Spleen (tissue), 11 donors: ENCODE results near the gene PAFAH1B1. TPM values are rescaled to one million over a fixed set of nuclear protein-coding genes. Genes with fewer than 3 reads are reported as not detected.

Experiments used
- DNase-seq: peaks from one replicate; pipeline ENCODE4 v3.0.0-alpha.2; 2020
- H3K27ac ChIP-seq, 8 donors: fragments of 200-600 bp; sonication (generic) in 7 of 8; 1 replicate in 4 of 8; 2 replicates in 4 of 8; pipeline versions ENCODE4 v1.5.0 to v1.8.0; 2016 to 2021; ENCODE audit warnings: inconsistent platforms in 4 of 8, mild to moderate bottlenecking in 4 of 8, moderate library complexity in 1 of 8
- H3K27me3 ChIP-seq, 7 donors: fragments of 200-600 bp; sonication (generic) in 6 of 7; replicated peaks in 1 of 7; 1 replicate in 4 of 7; 2 replicates in 3 of 7; pipeline versions ENCODE4 v1.5.0 to v1.8.0; 2016 to 2021; ENCODE audit warnings: inconsistent platforms in 3 of 7, mild to moderate bottlenecking in 1 of 7
- H3K36me3 ChIP-seq, 6 donors: fragments of 200-600 bp; sonication (generic) in 5 of 6; 1 replicate in 4 of 6; 2 replicates in 2 of 6; pipeline versions ENCODE4 v1.5.0 to v1.8.0; 2016 to 2021; ENCODE audit warnings: inconsistent platforms in 2 of 6
- H3K4me1 ChIP-seq, 6 donors: fragments of 200-600 bp; sonication (generic) in 5 of 6; 1 replicate in 3 of 6; 2 replicates in 3 of 6; pipeline versions ENCODE4 v1.5.0 to v1.8.0; 2016 to 2021; ENCODE audit warnings: inconsistent platforms in 3 of 6
- H3K4me3 ChIP-seq, 8 donors: fragments of 200-600 bp; sonication (generic) in 7 of 8; 1 replicate in 4 of 8; 2 replicates in 4 of 8; pipeline versions ENCODE4 v1.5.0 to v1.8.0; 2016 to 2021; ENCODE audit warnings: inconsistent platforms in 4 of 8, mild to moderate bottlenecking in 4 of 8, moderate library complexity in 2 of 8
- H3K9me3 ChIP-seq, 8 donors: fragments of 200-600 bp; sonication (generic) in 7 of 8; 1 replicate in 4 of 8; 2 replicates in 4 of 8; pipeline versions ENCODE4 v1.5.0 to v1.8.0; 2016 to 2021; ENCODE audit warnings: inconsistent platforms in 4 of 8
- CTCF ChIP-seq, 11 experiments: fragments of 200-600 bp in 7 of 11; fragments of 450-650 bp in 4 of 11; sonication (generic) in 4 of 11; IDR thresholded peaks in 8 of 11; conservative IDR thresholded peaks in 3 of 11; 1 replicate in 7 of 11; 2 replicates in 4 of 11; pipeline versions ENCODE4 v1.4.0 to v1.8.0; 2016 to 2021; ENCODE audit warnings: antibody characterized with exemption in 11 of 11, inconsistent platforms in 4 of 11, mild to moderate bottlenecking in 1 of 11
- POLR2A ChIP-seq, 3 donors: fragments of 450-650 bp; IDR thresholded peaks; one replicate each; pipeline ENCODE4 v1.5.1; 2017; ENCODE audit warnings: antibody characterized with exemption in 3 of 3, mild to moderate bottlenecking in 1 of 3
- POLR2AphosphoS5 ChIP-seq, 3 donors: sonication (generic); formaldehyde crosslinking; IDR thresholded peaks; one replicate each; pipeline ENCODE4 v1.5.1; 2017; ENCODE audit warnings: antibody characterized with exemption in 3 of 3
- WGBS, 5 donors: extraction: QIAGEN DNeasy Blood & Tissue Kit in 3 of 5; methylation state at CpG; one replicate each; pipeline versions ENCODE4 v1.1.5 to v1.1.7; 2013 to 2018; 5-methylcytosine and 5-hydroxymethylcytosine counted together
- intact Hi-C: fragments of 100-400 bp; cut with DNase I; formaldehyde crosslinking; loops from one replicate; pipeline ENCODE4 v1.15.0; 2023; ENCODE audit warnings: low total_unique reads
- polyA plus RNA-seq, 3 donors: library from polyadenylated mRNA; stranded (reverse); fragments of 200-250 nt; gene quantifications; one replicate each; pipeline ENCODE4 v1.2.1, GENCODE V29; 2013
- total RNA-seq, 7 donors: library from RNA; depleted of rRNA in 3 of 7; stranded (reverse); fragments of >200 nt in 3 of 7; fragmentation: NEBNext Ultra II Directional in 4 of 7; extraction: Animal tissue kit (Norgen Biotek cat#: 25700) in 4 of 7; gene quantifications; one replicate each; pipeline versions ENCODE4 v1.1.0 to v1.2.1, GENCODE V29; 2016 to 2021
- donor health status: healthy with polysubstance abuse.
- donor health status: DM: no; HTN: no; CAD: no; lungs with moderate emphysema.
- donor health status: DM: no; HTN: no; CAD: no.
- donor health status: Bipolar disorder and iron deficiency.
- donor health status: healthy.
- donor health status: DM: no; HTN: no; CAD: no.
- donor health status: DM: yes; HTN: yes; CAD: no.

Gene PAFAH1B1
- total and polyA plus RNA-seq, 10 donors = 20.8 to 175 (median 104) TPM

DNA sequence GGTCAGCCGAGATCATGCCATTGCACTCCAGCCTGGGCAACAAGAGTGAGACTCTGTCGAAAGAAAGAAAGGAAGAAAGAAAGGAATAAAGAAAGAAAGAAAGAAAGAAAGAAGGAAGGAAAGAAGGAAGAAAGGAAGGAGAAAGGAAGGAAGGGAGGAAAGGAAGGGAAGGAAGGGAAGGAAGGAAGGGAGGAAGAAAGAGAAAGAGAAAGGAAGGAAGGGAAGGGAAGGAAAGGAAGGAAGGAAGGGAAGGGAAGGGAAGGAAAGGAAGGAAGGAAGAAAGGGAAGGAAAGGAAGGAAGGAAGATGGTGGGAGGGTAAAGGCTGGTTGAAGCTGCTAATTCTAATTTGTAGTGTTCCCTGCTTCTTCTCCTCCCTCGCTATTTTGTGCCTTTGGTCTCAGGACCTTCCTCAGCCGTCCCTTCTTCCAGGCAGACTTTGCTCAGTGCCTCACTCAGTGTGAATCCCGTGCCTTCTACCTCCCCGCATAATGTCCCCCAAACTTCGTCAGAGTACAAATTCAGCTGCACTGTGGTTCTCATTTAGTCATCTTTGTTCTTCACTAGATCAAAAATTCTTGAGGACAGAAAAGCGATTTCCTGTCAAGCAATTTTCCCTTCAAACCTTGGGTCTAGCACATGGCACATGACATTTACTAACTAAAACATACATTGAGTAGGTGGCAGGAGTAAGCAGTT lies 31.1 kb upstream of the PAFAH1B1 start:
- Histone ChIP-seq H3K4me1 (no peaks in the 10 kb centered on the region), H3K27me3 (no peaks in the 10 kb centered on the region), H3K27ac (no peak overlapping the region), H3K36me3 (no peaks in the 10 kb centered on the region), H3K9me3 (peaks cover 0 to 17% (median 9%) of the 10 kb centered on the region in 8 donors), H3K4me3 (no peak overlapping the region)
- 77 to 84% (median 82%) methylated on average over 8 of the region's 8 CpGs for WGBS, 5 donors
- DNase-seq = no peak
- TF ChIP-seq CTCF (IDR thresholded peaks at IDR 0.05 in 8 of 11, conservative IDR thresholded peaks at IDR 0.05 in 3 of 11) (no peak), POLR2AphosphoS5 (IDR thresholded peaks at IDR 0.05) (no peak), POLR2A (IDR thresholded peaks at IDR 0.05) (no peak)
- intact Hi-C loops = no loop called here

- H3K4me3 ChIP-seq = no peak overlapping the region
- no peak for DNase-seq
- no peak for TF ChIP-seq POLR2AphosphoS5 (IDR thresholded peaks at IDR 0.05)
- TF ChIP-seq CTCF (IDR thresholded peaks at IDR 0.05 in 8 of 11, conservative IDR thresholded peaks at IDR 0.05 in 3 of 11) = no peak
- WGBS, 5 donors = 63 to 84% (median 78%) methylated on average over 7 of the region's 7 CpGs
- no peaks in the 10 kb centered on the region for H3K27me3 ChIP-seq
- peaks cover 0 to 17% (median 9%) of the 10 kb centered on the region in 8 donors for H3K9me3 ChIP-seq
- no peaks in the 10 kb centered on the region for H3K36me3 ChIP-seq
- intact Hi-C loops = no loop called here
- H3K4me1 ChIP-seq = no peaks in the 10 kb centered on the region
- H3K27ac ChIP-seq = no peak overlapping the region
Observed at GRCh38 chr17:2563061-2563460, 30.4 kb upstream of the PAFAH1B1 start.

DNA sequence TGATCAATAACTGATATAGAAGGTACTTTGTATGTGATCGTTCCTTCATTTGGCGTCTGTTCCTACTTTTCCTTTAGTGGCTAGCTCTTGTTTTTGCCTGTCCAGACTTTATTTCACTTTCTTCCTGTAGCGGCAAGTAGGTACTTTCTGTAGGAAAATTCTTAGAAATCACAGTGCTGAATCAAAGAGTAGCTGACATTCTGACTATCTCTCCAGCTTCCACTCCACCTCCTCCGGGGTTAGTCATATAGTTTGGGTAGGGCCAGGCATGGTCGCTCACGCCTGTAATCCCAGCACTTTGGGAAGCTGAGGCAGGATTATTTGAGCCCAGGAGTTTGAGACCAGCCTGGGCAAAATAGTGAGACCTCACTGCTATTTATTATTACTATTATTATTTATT lies 29.9 kb upstream of the PAFAH1B1 start:
- no peaks in the 10 kb centered on the region for H3K4me1 ChIP-seq
- 86 to 97% (median 92%) methylated on average over 6 of the region's 6 CpGs for WGBS, 5 donors
- intact Hi-C loops = no loop called here
- no peak for DNase-seq
- no peaks in the 10 kb centered on the region for H3K27me3 ChIP-seq
- TF ChIP-seq POLR2A (IDR thresholded peaks at IDR 0.05) (no peak), CTCF (IDR thresholded peaks at IDR 0.05 in 8 of 11, conservative IDR thresholded peaks at IDR 0.05 in 3 of 11) (no peak), POLR2AphosphoS5 (IDR thresholded peaks at IDR 0.05) (no peak)
- no peaks in the 10 kb centered on the region for H3K36me3 ChIP-seq
- H3K4me3 ChIP-seq = no peak overlapping the region
- H3K9me3 ChIP-seq = peaks cover 0 to 17% (median 9%) of the 10 kb centered on the region in 8 donors
- no peak overlapping the region for H3K27ac ChIP-seq

DNA sequence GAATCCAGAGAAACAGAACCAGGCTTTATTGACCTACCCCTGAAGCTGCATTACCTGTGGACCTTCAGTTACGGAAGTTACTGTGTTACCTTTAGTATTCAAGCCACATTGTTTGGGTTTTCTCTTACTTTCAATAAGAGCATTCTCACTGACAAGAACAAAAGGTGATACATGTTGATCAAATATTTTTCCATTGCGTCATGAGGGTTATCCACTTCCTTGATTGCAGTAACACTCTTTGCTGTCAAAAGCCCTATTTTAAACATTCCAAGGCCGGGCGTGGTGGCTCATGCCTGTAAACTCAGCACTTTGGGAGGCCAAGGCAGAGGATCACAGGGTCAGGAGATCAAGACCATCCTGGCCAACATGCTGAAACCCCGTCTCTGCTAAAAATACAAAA lies 28.6 kb upstream of the PAFAH1B1 start:
- Histone ChIP-seq H3K4me1 (no peaks in the 10 kb centered on the region), H3K36me3 (no peaks in the 10 kb centered on the region), H3K9me3 (peaks cover 0 to 17% (median 9%) of the 10 kb centered on the region in 8 donors), H3K4me3 (no peak overlapping the region), H3K27me3 (no peaks in the 10 kb centered on the region), H3K27ac (no peak overlapping the region)
- TF ChIP-seq POLR2AphosphoS5 (IDR thresholded peaks at IDR 0.05) (no peak), CTCF (IDR thresholded peaks at IDR 0.05 in 8 of 11, conservative IDR thresholded peaks at IDR 0.05 in 3 of 11) (no peak), POLR2A (IDR thresholded peaks at IDR 0.05) (no peak)
- WGBS, 5 donors = 67 to 87% (median 71%) methylated on average over 5 of the region's 5 CpGs
- no peak for DNase-seq
- intact Hi-C loops = no loop called here
